Activated T-helper 17 cell treated with anti-CD3 and anti-CD28 coated beads, Interleukin-2, amount 50 U/mL, for 72 hours (primary cell): ENCODE results near the gene ADAMTS12. TPM values are rescaled to one million over a fixed set of nuclear protein-coding genes. Genes with fewer than 3 reads are reported as not detected.

Source experiments
- ATAC-seq: fragments of 150-1000 bp; cut with Tn5 transposase; replicated peaks from 2 replicates; pipeline ENCODE4 v1.10.0; 2021; ENCODE audit warnings: mild to moderate bottlenecking, moderate library complexity
- H3K27ac Mint-ChIP-seq: one replicate; pipeline ENCODE4 v1.8.0; 2022; ENCODE audit warnings: mixed read lengths
- H3K27me3 Mint-ChIP-seq: one replicate; pipeline ENCODE4 v1.8.0; 2022; ENCODE audit warnings: mixed read lengths
- H3K36me3 Mint-ChIP-seq: one replicate; pipeline ENCODE4 v1.8.0; 2022; ENCODE audit warnings: low read depth, mild to moderate bottlenecking, mixed read lengths
- H3K4me1 Mint-ChIP-seq: one replicate; pipeline ENCODE4 v1.8.0; 2022; ENCODE audit warnings: mixed read lengths
- H3K4me3 Mint-ChIP-seq: one replicate; pipeline ENCODE4 v1.8.0; 2022; ENCODE audit warnings: mild to moderate bottlenecking, mixed read lengths
- H3K9me3 Mint-ChIP-seq: one replicate; pipeline ENCODE4 v1.8.0; 2022; ENCODE audit warnings: mixed read lengths
- total RNA-seq, 2 donors: library from RNA; stranded (reverse); gene quantifications; one replicate each; pipeline ENCODE4 v1.2.3, GENCODE V29; 2022

Gene ADAMTS12
- total RNA-seq, 2 donors from 2014 or later = not detected

- no peak overlapping the region for H3K27ac Mint-ChIP-seq
- no peak overlapping the region for H3K4me3 Mint-ChIP-seq
These were observed 49.3 kb downstream of the ADAMTS12 start for GRCh38 chr5:33842456-33842855.

GRCh38 chr5:33841891-33842290, 49.9 kb downstream of the ADAMTS12 start:
- ATAC-seq = no peak
- H3K4me1 Mint-ChIP-seq = peaks cover 5% of the 10 kb centered on the region
- H3K27ac Mint-ChIP-seq = no peak overlapping the region
- H3K9me3 Mint-ChIP-seq = no peaks in the 10 kb centered on the region
- no peaks in the 10 kb centered on the region for H3K36me3 Mint-ChIP-seq
- H3K4me3 Mint-ChIP-seq = no peak overlapping the region
- no peaks in the 10 kb centered on the region for H3K27me3 Mint-ChIP-seq

More at GRCh38 chr5:33842456-33842855, 49.3 kb downstream of the ADAMTS12 start:
- Mint-ChIP-seq H3K4me1 (peaks cover 5% of the 10 kb centered on the region), H3K9me3 (no peaks in the 10 kb centered on the region), H3K36me3 (no peaks in the 10 kb centered on the region), H3K27me3 (no peaks in the 10 kb centered on the region)
- ATAC-seq = no peak

DNA sequence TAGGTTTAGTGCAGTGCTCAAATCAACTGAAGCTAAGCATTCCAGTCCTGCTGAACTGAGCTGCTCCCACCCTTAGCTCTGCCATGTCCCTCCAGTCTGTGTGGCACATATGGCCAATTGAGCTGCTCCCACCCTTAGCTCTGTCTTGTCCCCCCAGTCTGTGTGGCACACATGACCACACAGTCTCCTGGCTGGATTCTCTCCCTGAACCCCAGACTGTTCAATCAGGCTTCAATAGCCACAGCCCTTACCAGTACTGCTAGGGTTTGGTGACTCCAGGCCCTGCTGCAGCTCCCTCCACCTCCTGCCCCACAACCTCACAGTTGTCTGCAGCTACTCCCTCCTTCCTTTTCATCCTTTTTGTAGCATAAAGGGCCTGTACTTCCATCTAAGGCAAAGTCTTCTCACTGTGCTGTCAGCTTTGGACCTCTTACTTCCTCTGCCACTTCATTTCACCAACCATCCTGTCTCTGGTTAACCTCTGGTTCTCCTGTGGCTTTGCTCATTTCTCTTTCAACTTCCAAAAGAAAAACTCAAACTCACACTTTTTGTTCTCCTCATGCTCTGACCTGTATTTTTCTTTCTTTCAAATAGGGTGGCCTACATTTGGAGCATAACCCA, 50.8 kb downstream of the ADAMTS12 start:
- ATAC-seq = peak; percentile 55
- Mint-ChIP-seq H3K27ac (no peak overlapping the region), H3K4me3 (no peak overlapping the region), H3K27me3 (no peaks in the 10 kb centered on the region), H3K36me3 (no peaks in the 10 kb centered on the region), H3K9me3 (no peaks in the 10 kb centered on the region), H3K4me1 (peaks cover 5% of the 10 kb centered on the region)

DNA sequence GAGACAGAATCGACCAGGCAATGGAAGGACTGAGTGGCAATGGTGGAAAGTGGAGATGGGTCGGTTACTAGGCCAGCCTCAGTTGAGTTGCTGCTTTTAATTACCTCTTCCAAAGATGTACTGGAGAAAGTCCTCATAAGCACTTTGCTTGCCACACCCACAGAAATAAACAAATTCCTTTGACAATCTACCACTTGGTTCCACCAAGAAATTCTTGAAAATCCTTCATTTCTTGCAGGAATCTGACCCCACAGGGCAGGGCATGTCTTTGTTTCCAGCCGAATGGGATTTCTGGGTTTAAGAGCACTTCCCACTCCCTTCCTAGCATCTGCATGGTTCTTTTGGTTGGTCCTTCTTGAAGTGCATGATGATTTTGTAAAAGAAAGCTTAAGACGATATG, 54.5 kb downstream of the ADAMTS12 start:
- no peaks in the 10 kb centered on the region for H3K9me3 Mint-ChIP-seq
- ATAC-seq = no peak

DNA sequence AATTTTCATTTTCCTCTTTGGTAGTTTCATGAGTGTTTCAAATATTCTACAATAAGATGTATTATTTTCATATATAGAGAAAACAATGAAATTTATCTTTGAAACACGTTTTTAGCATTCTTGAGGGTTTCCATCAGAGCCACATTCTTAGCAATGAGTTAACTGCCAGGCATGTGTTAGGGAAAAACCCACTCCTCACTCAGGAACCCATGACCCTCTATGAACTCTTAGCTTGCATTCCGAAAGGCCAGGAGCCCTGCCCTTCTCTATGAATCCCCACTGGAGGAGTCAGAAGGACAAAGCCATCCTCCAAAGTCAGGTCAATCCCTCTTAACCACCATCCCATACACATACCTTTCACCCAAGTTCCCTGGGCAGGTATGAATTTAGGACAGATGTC, 57.5 kb downstream of the ADAMTS12 start:
- H3K4me3 Mint-ChIP-seq = no peak overlapping the region
- no peaks in the 10 kb centered on the region for H3K4me1 Mint-ChIP-seq
- H3K27ac Mint-ChIP-seq = no peak overlapping the region
- H3K9me3 Mint-ChIP-seq = no peaks in the 10 kb centered on the region
- ATAC-seq = no peak
- H3K27me3 Mint-ChIP-seq = peaks cover 8% of the 10 kb centered on the region
- no peaks in the 10 kb centered on the region for H3K36me3 Mint-ChIP-seq

More for the DNA sequence above, 54.5 kb downstream of the ADAMTS12 start:
- no peaks in the 10 kb centered on the region for H3K36me3 Mint-ChIP-seq
- no peak overlapping the region for H3K4me3 Mint-ChIP-seq
- H3K27ac Mint-ChIP-seq = no peak overlapping the region
- peaks cover 5% of the 10 kb centered on the region for H3K4me1 Mint-ChIP-seq
- peaks cover 2% of the 10 kb centered on the region for H3K27me3 Mint-ChIP-seq

- H3K9me3 Mint-ChIP-seq = no peaks in the 10 kb centered on the region
- no peak for ATAC-seq
- peaks cover 11% of the 10 kb centered on the region for H3K27me3 Mint-ChIP-seq
- H3K36me3 Mint-ChIP-seq = no peaks in the 10 kb centered on the region
- H3K4me1 Mint-ChIP-seq = no peaks in the 10 kb centered on the region
- H3K27ac Mint-ChIP-seq = no peak overlapping the region
- no peak overlapping the region for H3K4me3 Mint-ChIP-seq
These were observed 58.6 kb downstream of the ADAMTS12 start for GRCh38 chr5:33833237-33833575.

GRCh38 chr5:33832404-33833236, 59.2 kb downstream of the ADAMTS12 start:
- Mint-ChIP-seq H3K4me3 (no peak overlapping the region), H3K4me1 (no peaks in the 10 kb centered on the region), H3K27me3 (peaks cover 15% of the 10 kb centered on the region), H3K36me3 (no peaks in the 10 kb centered on the region), H3K27ac (no peak overlapping the region), H3K9me3 (no peaks in the 10 kb centered on the region)
- ATAC-seq = no peak

GRCh38 chr5:33831041-33831440, 60.7 kb downstream of the ADAMTS12 start:
- Mint-ChIP-seq H3K27ac (no peak overlapping the region), H3K4me3 (no peak overlapping the region), H3K36me3 (no peaks in the 10 kb centered on the region), H3K9me3 (no peaks in the 10 kb centered on the region), H3K27me3 (peaks cover 15% of the 10 kb centered on the region), H3K4me1 (no peaks in the 10 kb centered on the region)
- ATAC-seq = no peak

DNA sequence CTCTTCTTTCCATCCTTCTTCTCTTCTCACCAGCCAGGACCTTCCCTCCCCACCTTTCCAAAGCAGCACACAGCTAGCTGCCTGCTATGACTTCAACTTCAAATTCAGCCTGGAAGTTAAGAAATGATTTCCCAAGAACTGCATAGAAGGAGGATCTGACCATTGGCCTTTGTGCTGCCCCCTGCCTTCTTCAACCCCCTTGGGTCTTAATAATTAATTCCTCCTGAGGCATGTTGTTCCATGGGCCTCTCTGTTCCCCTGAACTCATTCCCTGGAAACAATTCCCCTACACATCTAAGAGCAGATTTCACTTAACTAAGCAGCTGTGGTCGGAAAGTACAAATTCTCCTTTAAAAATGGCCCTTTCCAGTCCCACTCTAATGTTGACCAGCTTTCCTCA, 62.4 kb downstream of the ADAMTS12 start:
- no peaks in the 10 kb centered on the region for H3K36me3 Mint-ChIP-seq

GRCh38 chr5:33828626-33829308, 63.0 kb downstream of the ADAMTS12 start:
- H3K4me3 Mint-ChIP-seq = no peak overlapping the region
- ATAC-seq = no peak
- H3K27ac Mint-ChIP-seq = no peak overlapping the region

More for the DNA sequence above, 62.4 kb downstream of the ADAMTS12 start:
- peaks cover 15% of the 10 kb centered on the region for H3K27me3 Mint-ChIP-seq
- H3K9me3 Mint-ChIP-seq = no peaks in the 10 kb centered on the region
- no peak overlapping the region for H3K27ac Mint-ChIP-seq
- no peak for ATAC-seq
- H3K4me3 Mint-ChIP-seq = no peak overlapping the region
- no peaks in the 10 kb centered on the region for H3K4me1 Mint-ChIP-seq

DNA sequence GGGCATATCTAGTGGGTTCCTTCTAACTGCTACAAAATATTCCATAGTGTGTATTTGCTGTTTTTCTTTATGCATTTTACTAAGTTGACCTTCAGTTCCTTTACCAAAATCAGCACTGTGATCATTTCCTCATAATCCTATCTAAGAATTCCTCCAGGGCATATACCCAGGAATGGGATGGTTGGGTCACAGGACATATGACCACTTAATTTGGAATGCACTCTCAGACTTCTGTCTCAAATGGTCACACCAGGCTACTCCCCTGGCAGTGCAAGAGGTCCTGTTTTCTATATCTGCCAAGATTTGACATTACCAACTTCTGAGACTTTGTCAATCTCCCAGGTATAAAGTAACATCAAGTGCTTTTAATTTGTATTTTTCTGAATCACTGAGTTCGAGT, 63.9 kb downstream of the ADAMTS12 start:
- no peak for ATAC-seq
- peaks cover 18% of the 10 kb centered on the region for H3K27me3 Mint-ChIP-seq
- no peak overlapping the region for H3K27ac Mint-ChIP-seq
- H3K36me3 Mint-ChIP-seq = no peaks in the 10 kb centered on the region
- no peaks in the 10 kb centered on the region for H3K4me1 Mint-ChIP-seq
- H3K4me3 Mint-ChIP-seq = no peak overlapping the region
- H3K9me3 Mint-ChIP-seq = no peaks in the 10 kb centered on the region

More at GRCh38 chr5:33828626-33829308, 63.0 kb downstream of the ADAMTS12 start:
- H3K27me3 Mint-ChIP-seq = peaks cover 15% of the 10 kb centered on the region
- H3K9me3 Mint-ChIP-seq = no peaks in the 10 kb centered on the region
- H3K4me1 Mint-ChIP-seq = no peaks in the 10 kb centered on the region
- H3K36me3 Mint-ChIP-seq = no peaks in the 10 kb centered on the region

DNA sequence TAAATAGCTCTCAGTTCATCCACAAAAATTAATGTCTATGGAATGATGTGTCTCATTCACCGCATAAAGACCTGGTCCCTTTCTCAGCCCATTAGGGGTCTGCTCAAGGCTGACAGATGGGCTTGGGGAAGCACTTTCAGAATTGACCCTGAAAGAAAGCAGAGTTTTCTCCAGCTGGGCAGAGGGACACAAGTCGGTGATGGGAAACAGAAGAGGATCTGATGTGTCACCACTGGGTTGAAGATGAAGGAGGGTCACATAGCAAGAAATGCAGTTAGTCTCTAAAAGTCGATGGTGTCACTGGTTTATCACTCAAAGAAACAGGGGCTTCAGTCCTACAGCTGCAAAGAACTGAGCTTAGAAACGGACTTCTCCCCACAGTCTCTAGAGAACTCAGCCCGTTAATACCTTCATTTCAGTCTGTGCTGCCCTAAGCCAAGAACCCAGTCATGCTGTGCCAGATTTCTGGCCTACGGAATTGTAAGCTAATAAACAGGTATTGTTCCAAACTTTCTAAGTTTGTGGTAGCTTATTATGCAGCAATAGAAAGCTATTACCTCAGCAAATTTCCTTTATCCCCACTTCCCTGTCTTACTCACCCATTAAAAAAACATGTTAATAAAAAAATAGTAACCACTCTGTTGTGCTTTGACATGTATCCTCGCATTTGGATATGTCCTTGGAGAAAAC, 64.6 kb downstream of the ADAMTS12 start:
- H3K27ac Mint-ChIP-seq = no peak overlapping the region

DNA sequence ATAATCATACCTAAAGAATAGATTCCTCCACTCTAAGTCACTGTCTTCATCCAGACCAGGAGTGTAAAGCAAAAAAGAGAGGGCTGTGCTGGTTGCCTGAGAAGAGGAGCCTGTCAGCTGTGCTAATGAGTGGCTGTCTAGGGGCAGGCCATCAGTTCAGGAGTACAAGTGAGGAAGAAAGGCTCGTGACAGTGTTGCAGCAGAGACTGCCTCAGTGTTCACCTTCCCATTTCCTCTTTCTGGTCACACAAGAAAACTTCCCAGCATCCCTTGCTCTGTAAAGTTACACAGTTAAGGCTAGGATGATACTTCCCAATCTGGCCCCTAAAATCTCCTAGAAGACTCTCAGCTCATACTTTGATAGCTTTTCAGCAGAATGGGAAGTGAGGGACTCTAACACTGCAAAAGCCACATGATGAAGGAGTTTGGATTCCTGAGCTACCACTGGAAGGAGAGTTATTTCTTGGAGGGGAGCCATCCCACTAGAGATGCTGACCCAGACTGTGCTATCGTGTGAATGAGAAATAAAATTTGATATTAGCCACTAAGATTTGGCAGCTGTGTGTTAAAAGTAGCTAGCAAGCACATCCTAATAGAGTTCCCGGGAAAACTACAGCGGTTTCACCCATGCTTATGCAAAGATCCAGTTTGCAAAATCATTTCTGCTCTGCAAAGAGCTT, 67.1 kb downstream of the ADAMTS12 start:
- Mint-ChIP-seq H3K36me3 (no peaks in the 10 kb centered on the region), H3K27ac (no peak overlapping the region), H3K4me3 (no peak overlapping the region), H3K4me1 (no peaks in the 10 kb centered on the region), H3K9me3 (no peaks in the 10 kb centered on the region), H3K27me3 (peaks cover 17% of the 10 kb centered on the region)
- ATAC-seq = no peak

More for the DNA sequence above, 64.6 kb downstream of the ADAMTS12 start:
- H3K36me3 Mint-ChIP-seq = no peaks in the 10 kb centered on the region
- H3K4me3 Mint-ChIP-seq = no peak overlapping the region
- peaks cover 17% of the 10 kb centered on the region for H3K27me3 Mint-ChIP-seq
- no peak for ATAC-seq
- no peaks in the 10 kb centered on the region for H3K4me1 Mint-ChIP-seq
- H3K9me3 Mint-ChIP-seq = no peaks in the 10 kb centered on the region

GRCh38 chr5:33817301-33817700, 74.5 kb downstream of the ADAMTS12 start:
- no peaks in the 10 kb centered on the region for H3K36me3 Mint-ChIP-seq
- no peak overlapping the region for H3K4me3 Mint-ChIP-seq
- no peak overlapping the region for H3K27ac Mint-ChIP-seq
- H3K4me1 Mint-ChIP-seq = no peaks in the 10 kb centered on the region
- H3K27me3 Mint-ChIP-seq = peaks cover 4% of the 10 kb centered on the region
- no peaks in the 10 kb centered on the region for H3K9me3 Mint-ChIP-seq
- no peak for ATAC-seq
